Activated CD4-positive, alpha-beta T cell treated with anti-CD3 and anti-CD28 coated beads, Interleukin-2, amount 50 U/mL, for 48 hours (primary cell): Measurements from ENCODE around the gene ZNF778.

Experiments used
- DNase-seq, 2 experiments: peaks; one replicate each; pipeline ENCODE4 v3.0.0-alpha.2; 2020

The ZNF778 gene

GRCh38 chr16:89194340-89195311 lies 22.9 kb upstream of the ZNF778 start:
- no peak for DNase-seq

- no peak for DNase-seq
Observed at GRCh38 chr16:89195521-89196171, 21.9 kb upstream of the ZNF778 start.

GRCh38 chr16:89197033-89197632 lies 20.4 kb upstream of the ZNF778 start:
- DNase-seq, result no peak

DNA sequence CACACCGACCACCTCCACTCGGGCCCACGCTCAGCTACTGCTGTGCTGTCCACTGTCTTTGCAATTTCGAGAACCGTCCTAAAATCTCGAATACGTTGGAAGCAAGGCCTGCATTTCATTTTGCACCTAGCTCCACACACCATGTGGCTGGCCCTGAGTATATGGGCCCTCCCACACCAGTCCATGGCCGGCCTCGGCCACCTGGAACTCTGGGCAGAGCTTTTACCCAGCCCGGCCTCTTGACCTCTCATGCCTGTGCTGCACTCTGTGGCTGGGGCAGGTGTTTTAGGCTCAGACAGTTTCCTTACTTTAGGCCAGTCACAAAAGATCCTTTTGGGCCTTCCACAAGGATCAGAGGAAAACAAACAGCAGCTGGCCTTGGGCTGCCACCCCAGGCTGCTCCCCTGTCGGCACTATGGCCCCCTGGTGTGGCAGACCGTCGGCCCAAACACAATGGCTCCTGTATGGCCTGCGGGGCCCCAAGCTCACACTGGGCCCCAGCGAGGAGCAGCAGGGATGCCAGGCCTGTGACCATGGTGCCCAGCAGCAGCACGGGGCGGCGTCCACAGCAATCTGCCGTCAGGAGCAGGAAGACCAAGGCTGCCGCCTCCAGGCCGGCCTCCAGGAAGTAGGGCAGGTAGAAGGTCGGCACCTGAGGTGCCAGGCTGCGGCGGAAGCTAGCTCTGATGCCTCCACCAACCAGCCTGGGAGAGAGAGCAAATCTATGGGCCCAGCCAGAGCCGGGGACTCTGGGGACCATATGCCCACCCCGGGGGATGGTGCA lies 19.7 kb upstream of the ZNF778 start:
- no peak for DNase-seq

DNA sequence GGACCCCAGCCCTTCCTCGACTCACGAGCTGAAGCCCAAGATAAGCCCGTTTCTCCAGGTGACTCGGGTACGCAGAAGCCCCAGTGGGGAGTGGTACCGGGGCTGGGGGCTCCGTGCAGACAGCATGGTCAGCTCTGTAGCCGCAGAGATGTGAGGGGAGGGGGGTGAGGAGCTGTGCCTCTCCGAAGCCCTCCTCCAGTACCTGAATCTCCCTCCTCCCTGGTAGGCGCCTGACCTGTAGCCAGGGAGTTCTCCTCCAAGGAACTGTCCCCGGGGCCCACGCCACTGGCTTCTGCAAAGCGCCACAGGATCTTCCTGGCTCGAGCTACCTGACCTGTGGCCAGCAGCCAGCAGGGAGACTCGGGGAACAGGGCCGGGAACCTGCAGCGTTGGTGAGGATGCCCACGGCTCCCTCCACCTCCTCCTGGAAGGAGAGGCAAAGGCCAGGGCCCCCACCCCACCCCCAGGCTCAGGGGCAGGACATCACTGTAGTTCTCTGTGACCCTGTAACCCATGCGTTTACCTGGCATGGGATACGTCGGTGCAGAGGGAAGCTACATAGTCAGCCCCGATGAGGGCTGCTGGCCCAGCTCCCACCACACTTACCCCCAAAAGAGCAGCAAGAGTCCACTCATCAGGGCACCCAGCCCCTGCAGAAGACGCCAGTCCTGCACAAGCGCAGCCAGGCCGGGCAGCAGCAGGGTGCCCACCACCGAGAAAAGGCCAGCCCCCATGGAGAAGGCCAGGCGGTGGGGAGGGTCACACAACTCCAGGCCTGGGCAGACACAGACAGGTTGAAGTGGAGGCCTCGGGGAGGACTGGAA lies 18.9 kb upstream of the ZNF778 start:
- DNase-seq, result no peak

GRCh38 chr16:89199241-89200123 lies 18.0 kb upstream of the ZNF778 start:
- DNase-seq, result no peak

DNA sequence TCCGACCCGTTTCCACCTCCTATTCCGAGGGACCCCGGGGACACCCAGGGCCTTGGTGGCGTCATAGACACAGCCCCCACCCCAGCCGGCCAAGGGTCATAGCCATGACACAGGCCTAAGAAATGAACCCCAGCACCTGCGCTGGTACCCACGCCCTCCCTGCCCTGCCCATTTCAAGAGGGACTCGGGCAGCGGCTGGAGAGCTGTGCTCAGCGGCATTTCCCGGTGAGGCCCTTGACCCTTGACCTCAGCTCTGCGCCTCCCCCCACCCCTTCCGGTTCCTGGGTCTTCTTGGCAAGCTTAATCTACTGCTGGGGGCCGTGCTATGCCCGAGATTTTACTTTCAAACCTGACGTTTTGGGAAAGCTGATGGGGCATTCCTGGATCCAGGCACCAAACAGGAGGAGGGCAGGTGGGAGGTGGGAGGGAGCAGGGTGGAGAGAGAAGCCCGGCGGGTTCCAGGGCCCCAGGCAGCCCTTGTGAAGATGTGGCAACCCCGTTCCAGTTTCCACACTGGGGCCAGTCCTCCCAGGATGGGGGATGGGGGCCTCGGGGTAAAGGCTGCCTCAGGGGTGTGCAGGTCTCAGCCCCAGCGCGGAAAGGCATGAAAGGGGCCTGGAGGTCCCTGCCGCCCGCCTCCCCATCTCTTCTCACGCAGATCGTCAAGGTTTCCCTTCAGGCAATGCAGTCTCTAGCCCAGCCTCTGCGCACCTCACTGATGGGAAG lies 17.2 kb upstream of the ZNF778 start, which contains the start of gene SLC22A31:
SLC22A31 (minus strand) TSS at position 414 of the 726 bp plus-strand sequence; CDS start at position 378, 36 bp downstream.
- DNase-seq, result peak in 1 of 2 experiments; percentile 32

GRCh38 chr16:89200850-89201411 lies 16.6 kb upstream of the ZNF778 start:
- no peak for DNase-seq

DNA sequence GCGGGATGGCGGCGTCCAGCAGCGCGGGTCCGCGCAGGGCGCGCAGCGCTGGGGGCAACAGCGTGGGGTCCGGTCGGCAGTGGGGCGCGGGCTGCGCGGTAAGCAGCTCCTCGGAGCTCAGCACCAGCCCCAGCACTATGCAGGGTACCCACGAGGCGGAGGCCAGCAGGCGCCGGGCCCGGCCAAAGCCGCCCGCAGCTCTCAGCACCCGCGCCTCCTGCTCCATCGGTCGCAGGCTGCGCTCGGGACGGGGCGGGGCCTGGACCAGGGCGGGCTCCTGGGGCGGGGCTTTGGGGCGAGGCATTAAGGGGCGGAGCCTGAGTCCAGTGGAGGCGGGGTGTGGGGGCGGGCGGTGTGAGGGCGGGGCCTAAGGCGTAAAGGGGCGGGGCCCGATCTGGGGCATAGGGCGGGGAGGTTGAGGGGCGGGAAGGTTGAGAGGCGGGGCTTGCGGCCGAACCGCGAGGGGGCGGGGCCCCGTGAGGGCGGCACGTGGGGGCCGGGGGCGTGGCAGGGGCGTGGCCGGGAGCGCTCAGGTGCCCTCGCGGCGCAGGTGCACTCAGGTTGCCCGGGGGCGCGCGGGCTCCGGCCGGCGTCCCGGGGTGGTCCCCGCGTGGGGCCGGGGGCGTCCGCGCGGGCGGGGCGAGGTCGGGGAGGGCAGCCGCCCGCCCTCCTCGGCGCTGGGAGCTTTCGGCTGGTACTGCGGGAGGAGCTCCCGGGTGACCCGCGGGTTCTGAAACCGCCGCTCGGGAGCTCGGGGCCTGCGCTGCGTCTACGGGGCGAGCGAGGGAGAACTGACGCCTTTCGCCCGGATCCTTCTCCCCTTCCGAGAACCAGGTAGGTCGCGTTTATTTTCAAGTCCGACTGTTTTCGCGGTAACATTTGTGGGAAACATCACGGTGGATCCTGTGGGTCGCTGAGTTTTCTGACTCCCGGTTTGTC lies 15.8 kb upstream of the ZNF778 start:
- peak; percentile 83 for DNase-seq

DNA sequence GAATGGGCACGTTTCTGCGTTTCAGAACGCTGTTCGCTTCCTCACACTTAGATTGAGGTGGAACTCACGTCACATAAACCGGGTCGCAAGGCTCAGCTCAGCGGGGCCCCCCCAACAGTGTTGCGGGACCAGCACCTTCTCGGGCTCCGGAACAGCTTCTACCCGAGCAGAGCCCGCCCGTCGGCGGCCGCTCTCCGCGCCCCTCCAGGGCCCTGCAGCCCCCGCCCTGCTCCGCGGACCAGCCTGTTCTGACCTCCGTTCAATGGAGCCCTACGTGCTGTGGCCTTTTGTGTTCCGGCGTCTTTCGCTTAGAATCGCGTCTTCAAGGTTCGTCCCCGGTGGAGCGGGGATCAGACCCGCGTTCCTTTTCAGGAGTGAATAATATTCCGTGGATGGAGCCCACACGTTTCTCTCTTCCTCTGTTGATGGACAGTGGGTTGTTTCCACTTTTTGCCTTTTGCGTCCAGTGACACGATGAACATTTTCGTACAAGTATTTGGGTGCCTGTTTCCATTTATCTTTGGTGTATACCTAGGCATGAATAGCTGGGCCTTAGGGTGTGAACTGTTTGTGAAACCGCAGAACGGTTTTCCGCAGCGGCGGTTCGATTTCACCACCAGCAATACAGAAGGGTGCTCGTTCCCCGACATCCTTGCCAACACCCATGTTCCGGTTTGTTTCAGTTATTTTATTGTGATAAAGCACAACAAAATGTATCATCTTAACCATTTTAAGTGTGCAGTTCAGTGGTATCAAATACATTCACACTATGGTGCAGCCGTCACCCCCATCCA lies 14.9 kb upstream of the ZNF778 start:
- DNase-seq, result no peak

DNA sequence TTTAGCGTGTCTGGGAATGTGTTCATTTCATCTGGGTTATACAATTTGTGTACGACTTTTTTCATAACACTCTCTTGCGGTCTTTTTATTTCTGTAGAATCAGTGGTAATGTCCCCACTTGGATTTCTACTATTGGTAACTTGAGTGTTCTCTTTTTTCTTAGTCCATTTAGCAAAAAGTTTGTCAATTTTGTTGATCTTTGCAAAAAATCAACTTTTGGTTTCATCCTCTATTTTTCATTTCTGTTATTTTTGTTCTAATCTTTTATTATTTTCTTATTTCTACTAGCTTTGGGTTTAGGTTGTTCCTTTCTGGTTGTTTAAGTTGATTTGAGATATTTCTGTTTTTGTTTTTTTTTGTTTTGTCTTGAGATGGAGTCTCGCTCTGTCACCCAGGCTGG lies 9.5 kb upstream of the ZNF778 start:
- DNase-seq, result no peak

DNA sequence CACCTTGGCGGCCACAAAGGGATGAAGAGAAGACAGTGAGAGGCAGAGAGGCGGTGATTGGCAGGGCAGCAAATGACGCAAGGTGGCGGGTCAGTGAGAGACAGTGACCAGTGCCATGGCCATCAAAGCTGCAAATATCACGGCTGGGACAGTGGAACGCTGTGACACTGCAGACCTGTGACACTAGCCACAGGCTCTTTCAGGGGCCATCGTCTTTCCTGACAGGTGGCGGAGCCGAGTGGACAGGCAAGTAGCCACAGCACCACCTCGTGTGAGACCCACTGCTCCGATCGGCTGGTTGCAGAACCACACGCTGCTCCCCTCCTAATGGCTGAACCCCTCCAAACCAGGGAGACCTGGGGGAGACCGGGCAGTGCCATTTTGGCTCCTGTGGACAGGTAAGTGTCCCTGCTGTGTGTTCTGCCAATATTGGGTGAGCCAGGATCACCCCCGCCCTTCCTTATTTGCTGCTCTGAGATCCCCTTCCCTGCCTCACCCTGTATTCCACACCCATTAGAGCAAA lies 7.9 kb upstream of the ZNF778 start:
- no peak for DNase-seq

GRCh38 chr16:89210165-89210903 lies 7.2 kb upstream of the ZNF778 start:
- no peak for DNase-seq

DNA sequence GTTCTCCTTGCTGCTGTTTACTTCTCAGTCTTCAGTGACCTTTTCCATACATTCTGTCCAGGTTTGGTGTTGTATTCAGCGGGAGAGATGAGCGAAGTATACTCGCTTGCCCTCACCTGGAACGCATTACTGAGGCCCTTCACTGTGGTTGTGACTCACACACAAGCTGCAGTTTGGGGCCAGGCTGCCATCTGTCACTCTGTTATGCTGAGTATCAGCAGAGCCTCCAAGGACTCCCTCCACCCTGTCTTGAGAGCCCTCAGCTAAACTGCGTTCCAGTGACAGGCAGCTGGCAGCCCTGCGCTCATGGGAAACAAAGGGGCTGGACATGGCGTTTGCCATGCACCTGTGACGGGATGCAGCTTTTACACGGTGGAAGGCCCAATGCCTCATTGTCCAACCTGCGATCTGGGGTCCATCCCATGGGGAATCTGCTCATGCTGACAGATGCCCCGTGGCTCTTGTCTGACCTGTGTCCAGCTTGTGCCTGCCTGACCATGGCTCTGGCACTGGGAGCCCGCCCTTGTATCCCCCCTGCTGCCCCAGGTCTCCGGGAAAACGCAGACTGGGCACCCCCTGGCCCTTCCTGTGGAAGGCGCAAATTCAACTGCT lies 6.5 kb upstream of the ZNF778 start:
- no peak for DNase-seq

DNA sequence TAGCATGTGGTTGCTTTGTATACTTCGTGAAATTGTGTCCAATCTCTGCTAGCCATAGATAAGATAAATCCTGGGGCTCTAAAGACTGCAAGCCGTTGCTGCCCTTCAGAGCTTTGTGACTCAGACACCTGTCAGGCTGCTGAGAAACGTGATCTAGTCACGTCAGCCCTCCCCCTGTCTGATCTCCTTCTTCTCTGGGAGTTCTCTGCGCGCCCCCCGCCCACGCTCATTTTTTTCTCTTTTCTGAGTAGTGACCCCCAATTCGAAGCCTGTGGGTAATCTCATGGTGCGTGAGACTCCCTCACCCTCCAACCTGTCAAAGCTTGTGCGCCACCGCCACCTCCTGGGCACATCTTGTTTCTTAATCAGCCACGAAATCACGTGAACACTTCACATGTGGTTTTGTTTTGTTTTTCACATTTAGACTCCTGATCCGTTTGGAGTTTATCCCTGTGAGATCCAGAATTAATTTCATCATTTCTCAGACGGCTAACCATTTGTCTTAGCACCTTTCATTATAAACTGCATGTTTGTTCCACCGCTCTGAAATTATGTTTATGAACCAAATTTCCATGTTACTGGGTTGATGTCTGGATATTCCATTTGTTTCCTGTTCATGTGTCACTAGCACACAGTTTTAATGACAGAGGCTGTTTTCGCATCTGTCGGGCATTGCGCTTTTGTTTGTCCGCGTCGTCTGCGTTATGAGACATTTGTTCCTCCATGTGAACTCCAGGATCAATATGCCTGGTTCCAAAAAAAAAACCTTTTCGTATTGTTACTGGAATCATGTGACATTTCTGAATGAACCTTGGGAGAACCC lies 977 bp upstream of the ZNF778 start:
- DNase-seq, result peak; percentile 77 to 84

DNA sequence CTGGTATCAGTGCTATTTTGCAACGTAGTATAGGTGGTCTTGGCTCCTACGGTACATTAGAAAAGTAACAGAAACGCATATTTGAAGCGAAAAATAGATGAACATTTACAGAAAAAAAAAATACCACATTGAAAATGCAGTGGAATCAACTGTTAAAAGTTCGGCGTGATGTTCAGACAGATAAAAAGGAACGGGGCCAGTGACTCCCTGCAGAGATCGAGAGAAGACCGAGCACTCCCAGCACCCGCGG lies 440 bp upstream of the ZNF778 start:
- no peak for DNase-seq
